HEK293 (cell line): Measurements from ENCODE around the gene AGRN.
A peak's percentile ranks its signal among the peaks of the same experiment; 100 is the strongest.

Source experiments
- CTCF ChIA-PET: fragments of 350-600 bp; formaldehyde crosslinking; extraction: SDS; loops from one replicate; lab custom pipeline; 2021; ENCODE audit warnings: antibody characterized with exemption; lab: Yijun Ruan, JAX
- POLR2A ChIA-PET: fragments of 300-600 bp; formaldehyde crosslinking; extraction: SDS; loops from one replicate; lab custom pipeline; 2020; ENCODE audit warnings: antibody characterized with exemption, inconsistent platforms; lab: Yijun Ruan, JAX
- H3K27ac ChIP-seq: fragments of 200-500 bp; sonication (Bioruptor generic); 2 replicates; pipeline ENCODE4 v1.5.1; 2014; ENCODE audit warnings: low read depth, low read length, control low read depth, inconsistent platforms; ENCODE audit errors: extremely low read depth
- H3K36me3 ChIP-seq, 2 experiments: fragments of 200-500 bp in 1 of 2; sonication (Bioruptor generic) in 1 of 2; 1 replicate in 1 of 2; 2 replicates in 1 of 2; pipeline ENCODE4 v1.5.1; 2014 to 2017; ENCODE audit warnings: inconsistent platforms in 2 of 2, low read length in 2 of 2; ENCODE audit not compliant: control insufficient read depth in 2 of 2, insufficient read depth in 1 of 2
- H3K4me1 ChIP-seq: fragments of 200-500 bp; sonication (Bioruptor generic); 2 replicates; pipeline ENCODE4 v1.5.1; 2014; ENCODE audit warnings: mild to moderate bottlenecking, low read length, inconsistent platforms; ENCODE audit not compliant: control insufficient read depth, insufficient read depth
- H3K4me3 ChIP-seq: 2 replicates; pipeline ENCODE4 v1.5.1; 2011; ENCODE audit warnings: low read depth, mild to moderate bottlenecking, control low read depth, low read length, moderate library complexity
- H3K9me3 ChIP-seq: fragments of 200-500 bp; sonication (Bioruptor generic); 2 replicates; pipeline ENCODE4 v1.5.1; 2014; ENCODE audit warnings: low read depth, low read length, inconsistent platforms; ENCODE audit not compliant: control insufficient read depth, insufficient read depth
- AEBP2 ChIP-seq: fragments of 450-650 bp; formaldehyde crosslinking; IDR thresholded peaks from 2 replicates; pipeline ENCODE4 v1.5.1; 2016; ENCODE audit warnings: missing biosample characterization, missing genetic modification characterization, borderline replicate concordance
- KLF1 ChIP-seq: fragments of 450-650 bp; formaldehyde crosslinking; IDR thresholded peaks from 2 replicates; pipeline ENCODE4 v1.5.1; 2016; ENCODE audit warnings: missing biosample characterization, missing genetic modification characterization
- MYNN ChIP-seq: fragments of 450-650 bp; formaldehyde crosslinking; IDR thresholded peaks from 2 replicates; pipeline ENCODE4 v1.5.1; 2016; ENCODE audit warnings: missing biosample characterization, missing genetic modification characterization, borderline replicate concordance
- OVOL3 ChIP-seq: fragments of 450-650 bp; formaldehyde crosslinking; IDR thresholded peaks from 2 replicates; pipeline ENCODE4 v1.5.1; 2016; ENCODE audit warnings: missing biosample characterization, missing genetic modification characterization
- RBAK ChIP-seq: fragments of 450-650 bp; formaldehyde crosslinking; IDR thresholded peaks from 2 replicates; pipeline ENCODE4 v1.5.1; 2016; ENCODE audit warnings: missing biosample characterization, missing genetic modification characterization
- SCRT1 ChIP-seq: fragments of 450-650 bp; formaldehyde crosslinking; IDR thresholded peaks from 2 replicates; pipeline ENCODE4 v1.5.1; 2016; ENCODE audit warnings: missing biosample characterization, missing genetic modification characterization, borderline replicate concordance
- SCRT2 ChIP-seq: fragments of 450-650 bp; formaldehyde crosslinking; IDR thresholded peaks from 2 replicates; pipeline ENCODE4 v1.5.1; 2016; ENCODE audit warnings: missing biosample characterization, missing genetic modification characterization
- ZBTB17 ChIP-seq: fragments of 450-650 bp; formaldehyde crosslinking; IDR thresholded peaks from 2 replicates; pipeline ENCODE4 v1.5.1; 2016; ENCODE audit warnings: missing biosample characterization, missing genetic modification characterization
- ZFP69B ChIP-seq: fragments of 450-650 bp; formaldehyde crosslinking; IDR thresholded peaks from 2 replicates; pipeline ENCODE4 v1.5.1; 2016; ENCODE audit warnings: missing biosample characterization, missing genetic modification characterization
- ZNF19 ChIP-seq: fragments of 450-650 bp; formaldehyde crosslinking; IDR thresholded peaks from 2 replicates; pipeline ENCODE4; 2016; ENCODE audit warnings: missing biosample characterization, missing genetic modification characterization, low read depth
- ZNF311 ChIP-seq: fragments of 450-650 bp; formaldehyde crosslinking; IDR thresholded peaks from 2 replicates; pipeline ENCODE4 v1.5.1; 2017; ENCODE audit warnings: missing biosample characterization, missing genetic modification characterization, borderline replicate concordance
- ZNF335 ChIP-seq: fragments of 450-650 bp; formaldehyde crosslinking; conservative IDR thresholded peaks from 2 replicates; pipeline ENCODE4 v1.5.1; 2016; ENCODE audit warnings: missing biosample characterization, missing genetic modification characterization
- ZNF394 ChIP-seq: fragments of 450-650 bp; formaldehyde crosslinking; IDR thresholded peaks from 2 replicates; pipeline ENCODE4 v1.5.1; 2016; ENCODE audit warnings: missing biosample characterization, missing genetic modification characterization, mild to moderate bottlenecking, moderate library complexity, borderline replicate concordance
- ZNF555 ChIP-seq: fragments of 450-650 bp; formaldehyde crosslinking; conservative IDR thresholded peaks from 2 replicates; pipeline ENCODE4 v1.5.1; 2017; ENCODE audit warnings: missing biosample characterization, mild to moderate bottlenecking, missing genetic modification characterization, inconsistent platforms
- ZNF571 ChIP-seq: fragments of 450-650 bp; formaldehyde crosslinking; IDR thresholded peaks from 2 replicates; pipeline ENCODE4 v1.5.0; 2017; ENCODE audit warnings: missing biosample characterization, missing genetic modification characterization
- ZNF610 ChIP-seq: fragments of 450-650 bp; formaldehyde crosslinking; IDR thresholded peaks from 2 replicates; pipeline ENCODE4 v1.5.1; 2016; ENCODE audit warnings: missing biosample characterization, missing genetic modification characterization, borderline replicate concordance
- ZNF624 ChIP-seq: fragments of 450-650 bp; formaldehyde crosslinking; IDR thresholded peaks from 2 replicates; pipeline ENCODE4 v1.5.1; 2017; ENCODE audit warnings: missing biosample characterization, missing genetic modification characterization
- ZNF76 ChIP-seq: fragments of 450-650 bp; formaldehyde crosslinking; IDR thresholded peaks from 2 replicates; pipeline ENCODE4; 2016; ENCODE audit warnings: low read depth, missing biosample characterization, missing genetic modification characterization, borderline replicate concordance
- TF ChIP-seq, protein P1 (sequence below): fragments of 450-650 bp; IDR thresholded peaks from 2 replicates; pipeline ENCODE4 v1.5.1; 2018; ENCODE audit warnings: missing biosample characterization, mild to moderate bottlenecking, missing genetic modification characterization
- TF ChIP-seq, protein P2 (sequence below): fragments of 450-650 bp; formaldehyde crosslinking; IDR thresholded peaks from 2 replicates; pipeline ENCODE4 v1.5.1; 2016; ENCODE audit warnings: missing biosample characterization, missing genetic modification characterization

Gene AGRN

GRCh38 chr1:1040004-1040991 lies 20.4 kb downstream of the AGRN start:
- TF ChIP-seq ZNF19 (tag by site-specific recombination) (no peak), ZNF610 (no peak), ZBTB17 (tag by site-specific recombination) (no peak), KLF1 (tag by site-specific recombination) (peak; percentile 77), AEBP2 (tag by site-specific recombination) (no peak), ZNF394 (tag by site-specific recombination) (no peak)
- TF ChIP-seq, protein P1, sequence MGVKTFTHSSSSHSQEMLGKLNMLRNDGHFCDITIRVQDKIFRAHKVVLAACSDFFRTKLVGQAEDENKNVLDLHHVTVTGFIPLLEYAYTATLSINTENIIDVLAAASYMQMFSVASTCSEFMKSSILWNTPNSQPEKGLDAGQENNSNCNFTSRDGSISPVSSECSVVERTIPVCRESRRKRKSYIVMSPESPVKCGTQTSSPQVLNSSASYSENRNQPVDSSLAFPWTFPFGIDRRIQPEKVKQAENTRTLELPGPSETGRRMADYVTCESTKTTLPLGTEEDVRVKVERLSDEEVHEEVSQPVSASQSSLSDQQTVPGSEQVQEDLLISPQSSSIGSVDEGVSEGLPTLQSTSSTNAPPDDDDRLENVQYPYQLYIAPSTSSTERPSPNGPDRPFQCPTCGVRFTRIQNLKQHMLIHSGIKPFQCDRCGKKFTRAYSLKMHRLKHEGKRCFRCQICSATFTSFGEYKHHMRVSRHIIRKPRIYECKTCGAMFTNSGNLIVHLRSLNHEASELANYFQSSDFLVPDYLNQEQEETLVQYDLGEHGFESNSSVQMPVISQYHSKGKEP, result peak; percentile 95
- Histone ChIP-seq H3K4me3 (no peak overlapping the region), H3K9me3 (no peaks in the 10 kb centered on the region), H3K36me3 (peaks cover 0 to 56% of the 10 kb centered on the region in 2 experiments; a peak in 1 of 3 replicates), H3K27ac (no peak overlapping the region), H3K4me1 (no peaks in the 10 kb centered on the region)
- ChIA-PET CTCF (interaction anchor here (0.6 kb wide), 2 partner anchors 108 to 133 kb away, joined by 3 to 6 read pairs; no protein-coding TSS in a partner anchor), POLR2A (interaction anchor here (0.6 to 1.0 kb wide), 2 partner anchors 18 to 41 kb away, joined by 3 to 11 read pairs; partner anchors contain the start of gene HES4)

DNA sequence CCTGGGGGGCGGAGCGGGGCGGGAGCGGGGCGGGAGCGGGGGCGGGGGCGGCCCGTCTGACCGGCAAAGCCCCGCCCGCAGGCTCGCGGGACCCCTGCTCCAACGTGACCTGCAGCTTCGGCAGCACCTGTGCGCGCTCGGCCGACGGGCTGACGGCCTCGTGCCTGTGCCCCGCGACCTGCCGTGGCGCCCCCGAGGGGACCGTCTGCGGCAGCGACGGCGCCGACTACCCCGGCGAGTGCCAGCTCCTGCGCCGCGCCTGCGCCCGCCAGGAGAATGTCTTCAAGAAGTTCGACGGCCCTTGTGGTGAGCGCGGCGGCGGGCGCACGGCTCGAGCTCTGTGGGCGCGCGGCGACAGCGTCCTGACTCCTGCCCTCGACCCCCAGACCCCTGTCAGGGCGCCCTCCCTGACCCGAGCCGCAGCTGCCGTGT lies 21.2 kb downstream of the AGRN start:
- no peaks in the 10 kb centered on the region for H3K9me3 ChIP-seq
- ChIA-PET POLR2A (no interaction called here), CTCF (interaction anchor here (0.6 kb wide), 1 partner anchor 107 kb away, joined by 3 read pairs; no protein-coding TSS in a partner anchor)
- no peak for TF ChIP-seq ZNF76
- TF ChIP-seq, protein P2, sequence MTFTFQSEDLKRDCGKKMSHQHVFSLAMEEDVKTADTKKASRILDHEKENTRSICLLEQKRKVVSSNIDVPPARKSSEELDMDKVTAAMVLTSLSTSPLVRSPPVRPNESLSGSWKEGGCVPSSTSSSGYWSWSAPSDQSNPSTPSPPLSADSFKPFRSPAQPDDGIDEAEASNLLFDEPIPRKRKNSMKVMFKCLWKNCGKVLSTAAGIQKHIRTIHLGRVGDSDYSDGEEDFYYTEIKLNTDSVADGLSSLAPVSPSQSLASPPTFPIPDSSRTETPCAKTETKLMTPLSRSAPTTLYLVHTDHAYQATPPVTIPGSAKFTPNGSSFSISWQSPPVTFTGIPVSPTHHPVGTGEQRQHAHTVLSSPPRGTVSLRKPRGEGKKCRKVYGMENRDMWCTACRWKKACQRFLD, result no peak
- TF ChIP-seq ZNF555 (tag by site-specific recombination), result no peak
- no peak for TF ChIP-seq ZNF624 (tag by site-specific recombination)
- TF ChIP-seq ZNF335 (tag by site-specific recombination), result no peak
- TF ChIP-seq ZFP69B (tag by site-specific recombination), result no peak
- no peak for TF ChIP-seq RBAK (tag by site-specific recombination)
- TF ChIP-seq ZNF311 (tag by site-specific recombination), result no peak
- TF ChIP-seq ZNF571, result no peak
- no peak for TF ChIP-seq MYNN (tag by site-specific recombination)
- no peak for TF ChIP-seq SCRT2 (tag by site-specific recombination)
- TF ChIP-seq OVOL3, result no peak
- TF ChIP-seq SCRT1 (tag by site-specific recombination), result no peak
- H3K4me3 ChIP-seq, result no peak overlapping the region
- H3K36me3 ChIP-seq, result peaks cover 0 to 56% of the 10 kb centered on the region in 2 experiments; a peak in 1 of 3 replicates
- H3K27ac ChIP-seq, result no peak overlapping the region
- no peaks in the 10 kb centered on the region for H3K4me1 ChIP-seq
